ENCODE measurements around the gene CEP112. TPM values are rescaled to one million over a fixed set of nuclear protein-coding genes. Genes with fewer than 3 reads are reported as not detected.

The CEP112 gene
- total and polyA plus RNA-seq, 2 of the 8 experiments (the other 6 are each of a cell fraction or from before 2014, with no cell fraction given): 0.62 to 3.1 TPM

GRCh38 chr17:65634533-65634932 lies 557.4 kb downstream of the CEP112 start (continued):
- no peak for TF ChIP-seq CHD7 (IDR thresholded peaks at IDR 0.05; ENCODE audit: insufficient replicate concordance, low read length)
- no peak for TF ChIP-seq CEBPB (IDR thresholded peaks at IDR 0.05; ENCODE audit: low read depth, low read length)
- TF ChIP-seq TAF1 (IDR thresholded peaks at IDR 0.05; ENCODE audit: low read depth, low read length): no peak
- no peak for TF ChIP-seq RFX5 (IDR thresholded peaks at IDR 0.05; ENCODE audit: borderline replicate concordance, low read depth, low read length)
- no peak for TF ChIP-seq POLR2AphosphoS5 (IDR thresholded peaks at IDR 0.05; ENCODE audit: low read depth, low read length)
- TF ChIP-seq EZH2 (IDR thresholded peaks at IDR 0.05; ENCODE audit: low read depth, low read length, severe bottlenecking): no peak
- no peak for TF ChIP-seq CBX5 (IDR thresholded peaks at IDR 0.05; ENCODE audit: low read depth, low read length)

All from H1 (cell line).